NCI-H1105 (cell line): ENCODE data around the gene GALNTL6.
A peak's percentile ranks its signal among the peaks of the same experiment; 100 is the strongest.
"Not testable (repeated sequence)": the region's sequence is repeated elsewhere in the genome, so short reads cannot be mapped to it uniquely, and the experiment has no call there.

Experiments used
- DNase-seq: peaks from one replicate; lab custom pipeline; 2025; lab: John Stamatoyannopoulos, UW

GALNTL6 gene

GRCh38 chr4:172947594-172947993, 1134.4 kb downstream of the GALNTL6 start:
- no peak for DNase-seq

DNA sequence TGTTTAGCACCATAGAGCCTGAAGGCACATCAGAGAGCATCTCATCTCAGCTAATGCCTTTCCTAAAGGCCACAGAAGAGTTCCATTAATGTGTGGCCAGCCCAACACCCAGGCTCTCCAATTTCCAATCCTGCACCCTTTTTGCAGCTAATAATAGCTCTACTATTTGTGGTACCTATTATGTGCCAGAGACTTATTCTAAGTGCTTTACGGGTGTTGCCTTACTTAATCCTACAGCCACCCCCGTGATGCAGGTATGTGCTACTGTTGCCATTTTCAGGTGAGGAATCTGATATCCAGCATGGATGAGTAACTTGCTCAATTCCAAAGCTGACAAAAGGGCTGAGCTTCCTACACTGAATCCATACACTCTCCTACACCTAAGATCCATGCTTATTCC, 1137.8 kb downstream of the GALNTL6 start:
- no peak for DNase-seq

GRCh38 chr4:172951679-172952451, 1138.7 kb downstream of the GALNTL6 start:
- no peak for DNase-seq

- DNase-seq, result no peak
Measured at GRCh38 chr4:172953896-172954568, 1140.8 kb downstream of the GALNTL6 start.

GRCh38 chr4:172956340-172956739, 1143.1 kb downstream of the GALNTL6 start:
- DNase-seq, result not testable (repeated sequence)

- DNase-seq, result no peak
Measured at GRCh38 chr4:172957216-172957615, 1144.0 kb downstream of the GALNTL6 start.

- DNase-seq, result peak; percentile 77
Measured at GRCh38 chr4:172962564-172963353, 1149.6 kb downstream of the GALNTL6 start.

DNA sequence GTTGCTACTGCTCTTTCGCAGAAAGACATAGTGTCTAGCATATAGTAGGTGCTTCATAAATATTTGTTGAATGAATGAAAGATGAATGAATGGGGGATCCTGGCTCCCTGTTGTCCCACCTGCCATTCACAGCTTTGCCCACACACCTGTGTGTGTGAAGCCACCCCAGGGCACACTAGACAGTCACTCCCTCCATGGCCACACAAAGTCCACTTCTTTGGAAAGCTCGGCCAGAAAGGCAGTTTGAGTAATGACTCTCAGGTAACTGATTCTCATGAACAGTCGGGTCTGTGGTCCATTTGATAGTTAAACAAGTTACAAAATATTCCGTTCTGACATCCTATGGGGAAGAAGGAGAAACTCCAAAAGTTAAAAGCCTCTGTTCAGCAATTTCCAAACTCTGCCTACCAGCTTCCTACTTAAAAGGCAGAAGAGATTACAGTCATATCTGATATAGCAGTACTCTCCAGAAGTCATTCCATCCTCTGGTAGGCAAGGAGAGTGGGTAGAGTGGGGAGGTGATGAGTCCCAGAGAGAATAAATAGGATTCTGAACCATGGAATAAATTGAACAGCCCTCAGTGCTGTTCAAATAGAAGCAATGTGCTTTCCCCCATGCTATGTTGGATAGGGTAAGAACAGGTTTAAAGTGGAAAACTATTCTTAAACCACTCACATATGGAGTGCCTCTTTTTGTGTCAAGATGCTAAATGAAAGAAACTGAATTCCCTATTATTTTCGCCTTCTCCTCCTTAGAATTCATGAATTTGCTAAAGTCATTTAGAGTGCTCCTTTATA, 1150.5 kb downstream of the GALNTL6 start:
- DNase-seq, result no peak

GRCh38 chr4:172970189-172970588, 1157.0 kb downstream of the GALNTL6 start:
- DNase-seq, result not testable (repeated sequence)

GRCh38 chr4:172974586-172974985, 1161.4 kb downstream of the GALNTL6 start:
- DNase-seq, result no peak

- no peak for DNase-seq
Measured at GRCh38 chr4:172975651-172976229, 1162.5 kb downstream of the GALNTL6 start.

- DNase-seq, result not testable (repeated sequence)
Measured at GRCh38 chr4:172977491-172978041, 1164.4 kb downstream of the GALNTL6 start.

- peak; percentile 11 for DNase-seq
Measured at GRCh38 chr4:172978848-172979247, 1165.6 kb downstream of the GALNTL6 start.

GRCh38 chr4:172979332-172979731, 1166.1 kb downstream of the GALNTL6 start:
- DNase-seq, result no peak

- DNase-seq, result no peak
Measured at GRCh38 chr4:172980219-172980618, 1167.0 kb downstream of the GALNTL6 start.

- DNase-seq, result peak; percentile 12
Measured at GRCh38 chr4:172982151-172982590, 1169.0 kb downstream of the GALNTL6 start.

DNA sequence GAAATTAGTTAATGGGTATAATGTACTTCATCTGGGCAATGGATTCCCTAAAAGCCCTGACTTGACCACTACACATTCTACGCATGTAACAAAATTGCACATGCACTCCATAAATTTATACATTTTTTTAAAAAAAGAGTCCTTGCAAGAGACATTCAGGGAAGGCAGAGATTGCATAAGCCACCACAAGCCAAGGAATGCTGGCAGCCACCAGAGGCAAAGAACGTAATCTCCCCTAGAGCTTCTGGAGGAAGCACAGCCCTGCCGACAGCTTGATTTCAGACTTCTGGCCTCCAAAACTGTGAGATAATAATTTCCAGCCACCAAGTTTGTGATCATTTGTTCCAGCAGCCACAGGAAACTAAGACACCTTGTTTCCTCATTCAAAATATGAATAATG, 1169.8 kb downstream of the GALNTL6 start:
- no peak for DNase-seq

GRCh38 chr4:172983631-172984030, 1170.4 kb downstream of the GALNTL6 start:
- no peak for DNase-seq

DNA sequence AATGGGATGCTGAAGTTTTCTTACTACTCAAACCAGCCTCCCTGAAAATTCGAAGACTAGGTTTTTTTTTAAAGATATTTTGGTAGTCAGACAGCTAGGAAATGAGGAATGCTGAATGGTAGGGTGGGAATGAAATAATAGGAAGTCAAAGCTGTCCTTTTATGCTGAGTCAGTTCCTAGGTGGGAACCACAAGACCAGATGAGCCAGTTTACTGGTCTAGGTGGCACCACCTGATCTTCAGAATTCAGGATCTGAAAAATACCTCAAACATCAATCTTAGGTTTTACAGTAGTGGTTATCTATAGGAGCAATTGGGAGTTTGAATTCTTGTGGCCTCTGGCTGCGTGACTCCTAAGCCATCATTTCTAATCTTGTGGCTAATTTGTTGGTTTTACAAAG, 1172.3 kb downstream of the GALNTL6 start:
- DNase-seq, result no peak

GRCh38 chr4:172986114-172986513, 1172.9 kb downstream of the GALNTL6 start:
- DNase-seq, result no peak
